HG03039 (cell line): Measurements from ENCODE around the gene GRM4.

Experiments
- ATAC-seq: cut with Tn5 transposase; IDR thresholded peaks from one replicate; pipeline ENCODE4 v1.9.1; 2021; ENCODE audit warnings: mild to moderate bottlenecking, moderate library complexity; ENCODE audit not compliant: unreplicated experiment

Gene GRM4

GRCh38 chr6:33983721-33984465 is 162.0 kb downstream of the GRM4 start:
- no peak for ATAC-seq

GRCh38 chr6:33983109-33983716 is 162.7 kb downstream of the GRM4 start:
- ATAC-seq: no peak

DNA sequence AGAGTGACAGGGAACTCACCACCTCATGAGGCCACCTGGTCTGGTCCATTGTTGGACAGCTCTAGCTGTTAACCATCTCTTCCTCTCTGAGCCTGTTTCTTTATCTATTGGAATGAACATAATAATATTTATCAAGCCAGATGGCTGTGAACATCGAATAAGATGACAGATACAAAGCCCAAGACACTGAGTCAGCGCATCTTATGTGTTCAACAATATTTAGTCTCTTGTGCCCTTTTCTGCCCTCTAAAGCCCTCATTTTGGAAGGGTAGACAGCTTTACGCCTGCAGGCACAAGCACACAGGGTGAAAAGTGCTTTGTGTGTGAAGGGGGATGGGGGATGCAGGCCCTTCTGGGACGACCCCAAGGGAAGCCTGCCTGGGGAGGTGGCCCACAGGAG is 164.0 kb downstream of the GRM4 start:
- ATAC-seq: no peak

GRCh38 chr6:33981421-33981820 is 164.5 kb downstream of the GRM4 start:
- ATAC-seq: no peak

DNA sequence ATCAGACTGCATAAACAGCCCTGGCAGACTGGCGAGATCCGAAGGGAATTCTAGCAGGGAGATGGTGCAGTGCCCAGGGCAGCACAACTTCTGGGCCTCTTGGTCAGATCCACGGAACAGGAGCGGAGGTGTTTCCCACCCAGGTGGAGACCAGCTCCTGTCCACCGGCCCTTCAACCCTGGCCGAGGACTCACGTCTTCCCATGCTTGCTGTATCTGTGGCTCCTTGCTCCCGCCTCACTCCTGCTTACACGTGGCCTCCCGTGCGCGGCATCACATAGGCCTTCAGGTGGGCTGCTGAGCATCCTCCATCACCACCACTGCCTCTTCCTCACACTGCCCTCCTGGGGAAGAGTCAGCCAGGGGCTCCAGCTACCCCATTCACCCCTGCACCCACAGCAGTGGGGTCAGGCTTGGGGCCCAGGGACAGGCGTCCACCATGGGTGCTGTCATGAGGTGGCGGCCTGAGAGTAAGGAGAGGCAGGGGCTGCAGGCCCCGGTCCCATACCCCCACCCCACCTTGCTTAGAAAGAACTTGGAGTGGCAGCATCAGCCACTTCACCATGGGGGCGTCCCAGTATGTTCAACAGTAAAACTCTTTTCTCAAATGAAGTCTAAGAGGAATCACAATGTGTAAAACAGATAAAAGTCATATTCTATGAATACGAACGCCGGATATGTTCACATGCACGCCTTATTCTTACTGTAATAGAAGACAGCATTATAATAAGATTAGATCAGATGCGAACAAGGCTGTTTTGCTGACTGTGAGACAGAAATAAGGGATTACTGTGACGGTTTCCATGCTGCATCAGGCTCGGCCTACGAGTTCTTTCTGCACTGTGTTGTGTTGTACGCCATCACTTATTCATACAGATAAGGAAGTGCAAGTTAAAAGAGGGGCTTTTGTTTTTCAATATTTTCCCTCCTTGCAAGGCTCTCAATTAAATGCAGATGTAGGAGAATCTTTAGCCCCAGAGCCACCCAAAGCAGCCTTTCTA is 165.4 kb downstream of the GRM4 start:
- no peak for ATAC-seq

DNA sequence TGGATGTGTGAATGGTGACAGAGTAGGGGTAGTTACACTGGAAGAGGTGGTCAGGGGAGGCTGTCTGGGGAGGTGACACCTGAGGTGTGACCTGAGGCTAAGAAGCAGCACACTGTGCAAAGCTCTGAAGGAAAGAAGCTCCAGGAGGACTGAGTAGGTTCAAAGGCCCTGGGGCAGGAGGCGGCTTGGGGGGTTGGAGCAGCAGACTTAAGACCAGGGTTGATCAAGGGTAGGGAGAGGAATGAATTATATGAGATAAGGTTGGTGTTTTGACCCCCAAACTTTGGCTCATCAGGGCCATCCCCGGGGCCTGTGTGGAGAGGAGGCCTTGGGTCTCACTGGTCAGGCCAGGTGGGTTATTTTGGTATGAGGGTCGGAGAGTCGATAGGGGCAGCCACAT is 166.1 kb downstream of the GRM4 start:
- ATAC-seq: no peak

GRCh38 chr6:33978412-33979150 is 167.3 kb downstream of the GRM4 start:
- no peak for ATAC-seq

DNA sequence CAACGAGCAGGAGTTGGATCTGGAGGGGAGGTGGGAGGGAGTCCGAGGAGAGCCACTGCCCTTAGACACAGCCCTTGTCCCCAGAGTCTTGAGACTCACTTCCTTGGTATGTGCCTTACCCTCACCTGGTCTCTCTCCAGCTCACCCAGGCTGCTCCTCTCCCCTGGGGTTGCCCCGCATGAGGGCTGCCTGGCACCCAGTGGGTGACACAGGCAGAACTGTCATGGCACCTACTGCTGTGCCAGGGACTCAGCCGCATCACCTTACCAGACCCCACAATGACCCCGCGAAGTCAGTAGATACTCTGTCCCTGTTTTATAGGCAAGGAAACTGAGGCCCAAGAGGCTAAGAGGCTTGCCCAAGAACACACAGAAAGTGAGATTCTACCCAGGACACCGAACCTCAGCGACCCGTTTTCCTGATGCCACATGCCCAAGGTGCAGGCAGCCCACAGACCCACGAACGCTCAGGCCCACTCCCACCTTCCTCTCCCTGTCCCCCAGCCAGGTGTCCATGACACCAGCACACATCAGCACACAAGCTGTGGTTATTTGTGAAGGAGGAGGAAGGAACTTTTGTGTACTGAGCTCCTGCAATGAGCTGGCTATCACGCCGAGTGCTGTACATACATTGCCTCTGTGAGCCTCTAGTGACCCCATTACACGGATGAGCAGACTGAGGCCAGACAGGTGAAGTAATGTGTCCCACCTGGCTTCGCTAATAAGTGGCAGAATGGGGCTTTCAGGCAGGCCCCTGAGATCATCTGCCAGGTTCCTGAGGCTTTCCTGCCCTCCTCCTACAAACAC is 168.1 kb downstream of the GRM4 start:
- ATAC-seq: no peak

DNA sequence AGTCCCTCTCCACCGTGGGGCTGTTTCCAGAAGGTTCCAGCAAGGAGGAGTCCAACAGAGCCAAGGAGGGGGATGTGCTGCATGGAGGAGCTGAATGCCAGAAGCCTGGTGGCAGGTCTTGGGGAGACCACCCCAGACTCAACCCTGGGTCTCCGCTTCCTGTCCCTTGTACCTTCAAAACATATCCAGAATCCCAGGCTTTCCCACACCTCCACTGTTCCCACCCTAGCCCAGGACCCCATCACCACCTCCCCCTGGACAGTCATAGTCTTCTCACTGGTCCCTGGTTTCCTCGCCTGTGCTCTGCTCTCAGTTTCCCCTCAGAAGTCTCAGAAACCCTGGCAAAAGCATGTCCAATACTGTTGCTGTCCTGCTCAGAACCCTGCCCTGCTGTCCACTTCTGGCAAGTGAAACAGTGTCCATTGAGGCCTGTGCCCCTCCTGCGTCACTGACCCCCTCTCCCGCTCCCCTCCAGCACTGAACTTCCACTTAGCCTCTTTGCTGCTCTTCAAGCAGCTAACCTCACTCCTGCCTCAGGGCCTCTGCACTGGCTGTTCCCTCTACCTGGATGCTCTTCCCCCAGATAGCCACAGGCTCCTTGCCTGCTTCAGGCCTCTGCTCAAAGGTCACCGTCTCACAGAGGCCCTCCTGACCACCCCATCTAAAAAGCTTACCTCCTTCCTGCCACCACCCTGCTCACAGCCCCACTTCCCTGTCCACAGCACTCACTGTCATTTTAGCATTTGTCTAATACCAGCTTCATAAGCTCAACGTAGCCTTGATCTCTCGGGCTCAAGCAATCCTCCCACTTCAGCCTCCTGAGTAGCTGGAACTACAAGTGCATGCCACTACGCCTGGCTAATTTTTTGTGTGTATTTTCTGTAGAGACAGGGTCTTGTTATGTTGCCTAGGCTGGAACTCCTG is 169.2 kb downstream of the GRM4 start:
- no peak for ATAC-seq

GRCh38 chr6:33975661-33976436 is 170.0 kb downstream of the GRM4 start:
- ATAC-seq: no peak

GRCh38 chr6:33974471-33974870 is 171.4 kb downstream of the GRM4 start:
- no peak for ATAC-seq

GRCh38 chr6:33974030-33974429 is 171.9 kb downstream of the GRM4 start:
- ATAC-seq: no peak

DNA sequence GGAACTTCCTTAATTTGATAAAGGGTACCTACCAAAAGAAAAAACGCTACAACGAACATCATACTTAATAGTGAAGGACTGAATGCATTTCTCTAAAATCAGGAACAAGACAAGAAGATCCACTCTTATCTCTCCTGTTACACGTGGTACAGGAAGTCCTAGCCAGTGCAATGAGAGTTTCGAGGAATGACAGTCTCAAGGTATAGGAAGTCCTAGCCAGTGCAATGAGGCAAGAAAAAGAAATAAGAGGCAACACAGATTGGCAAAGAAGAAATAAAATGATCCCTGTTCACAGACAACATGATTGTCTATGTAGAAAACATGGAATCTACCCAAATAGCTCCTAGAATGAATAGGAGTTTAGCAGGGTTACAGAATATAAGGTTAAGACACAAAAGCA is 174.3 kb downstream of the GRM4 start:
- ATAC-seq: no peak
